Astrocyte (in vitro differentiated cells and primary cell): ENCODE measurements around the gene EML6.
"Not testable (repeated sequence)": the region's sequence is repeated elsewhere in the genome, so short reads cannot be mapped to it uniquely, and the experiment has no call there.

ENCODE experiments used
- EZH2 ChIP-seq: IDR thresholded peaks from 2 replicates; pipeline ENCODE4 v1.6.1; 2012; ENCODE audit warnings: mild to moderate bottlenecking, low read length, inconsistent platforms; ENCODE audit not compliant: insufficient read depth
- TF ChIP-seq, protein P1 (sequence below): IDR thresholded peaks from 2 replicates; pipeline ENCODE4 v1.5.1; 2011; ENCODE audit warnings: low read depth, mild to moderate bottlenecking, inconsistent platforms, low read length, moderate library complexity; ENCODE audit not compliant: insufficient read depth

GRCh38 chr2:54698926-54699325 is 24.5 kb upstream of the EML6 start:
- TF ChIP-seq, protein P1, sequence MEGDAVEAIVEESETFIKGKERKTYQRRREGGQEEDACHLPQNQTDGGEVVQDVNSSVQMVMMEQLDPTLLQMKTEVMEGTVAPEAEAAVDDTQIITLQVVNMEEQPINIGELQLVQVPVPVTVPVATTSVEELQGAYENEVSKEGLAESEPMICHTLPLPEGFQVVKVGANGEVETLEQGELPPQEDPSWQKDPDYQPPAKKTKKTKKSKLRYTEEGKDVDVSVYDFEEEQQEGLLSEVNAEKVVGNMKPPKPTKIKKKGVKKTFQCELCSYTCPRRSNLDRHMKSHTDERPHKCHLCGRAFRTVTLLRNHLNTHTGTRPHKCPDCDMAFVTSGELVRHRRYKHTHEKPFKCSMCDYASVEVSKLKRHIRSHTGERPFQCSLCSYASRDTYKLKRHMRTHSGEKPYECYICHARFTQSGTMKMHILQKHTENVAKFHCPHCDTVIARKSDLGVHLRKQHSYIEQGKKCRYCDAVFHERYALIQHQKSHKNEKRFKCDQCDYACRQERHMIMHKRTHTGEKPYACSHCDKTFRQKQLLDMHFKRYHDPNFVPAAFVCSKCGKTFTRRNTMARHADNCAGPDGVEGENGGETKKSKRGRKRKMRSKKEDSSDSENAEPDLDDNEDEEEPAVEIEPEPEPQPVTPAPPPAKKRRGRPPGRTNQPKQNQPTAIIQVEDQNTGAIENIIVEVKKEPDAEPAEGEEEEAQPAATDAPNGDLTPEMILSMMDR, result not testable (repeated sequence)
- TF ChIP-seq EZH2, result not testable (repeated sequence)
